KMS-11 (cell line): Measurements from ENCODE around the gene CYP2C19.

ENCODE experiments used
- H2AFZ ChIP-seq: fragments of 200-600 bp; sonication (generic); 2 replicates; pipeline ENCODE4 v1.6.1; 2016; ENCODE audit warnings: antibody characterized with exemption, mixed run types, low read depth
- H3K27ac ChIP-seq: fragments of 200-600 bp; sonication (generic); 2 replicates; pipeline ENCODE4 v1.6.1; 2016; ENCODE audit warnings: mild to moderate bottlenecking, mixed run types
- H3K27me3 ChIP-seq: fragments of 200-600 bp; sonication (generic); 2 replicates; pipeline ENCODE4 v1.6.1; 2017; ENCODE audit warnings: mild to moderate bottlenecking, low read depth, mixed run types, moderate library complexity; ENCODE audit not compliant: insufficient read depth
- H3K36me3 ChIP-seq: fragments of 200-600 bp; sonication (generic); 2 replicates; pipeline ENCODE4 v1.6.1; 2017; ENCODE audit warnings: mild to moderate bottlenecking, mixed run types; ENCODE audit not compliant: insufficient read depth
- H3K4me1 ChIP-seq: fragments of 200-600 bp; sonication (generic); 2 replicates; pipeline ENCODE4 v1.6.1; 2016; ENCODE audit warnings: mild to moderate bottlenecking, low read depth, mixed run types; ENCODE audit not compliant: poor library complexity, severe bottlenecking
- H3K4me2 ChIP-seq: fragments of 200-600 bp; sonication (generic); 2 replicates; pipeline ENCODE4 v1.7.0; 2016; ENCODE audit warnings: mild to moderate bottlenecking, mixed run types
- H3K4me3 ChIP-seq: fragments of 200-600 bp; sonication (generic); IDR thresholded peaks from 2 replicates; pipeline ENCODE4 v1.6.1; 2017; ENCODE audit warnings: low read depth, low read length, mixed read lengths; ENCODE audit not compliant: insufficient read depth
- H3K79me2 ChIP-seq: fragments of 200-600 bp; sonication (generic); 2 replicates; pipeline ENCODE4 v1.6.1; 2016; ENCODE audit warnings: low read depth, mixed run types; ENCODE audit not compliant: insufficient read depth
- H3K9ac ChIP-seq: fragments of 200-600 bp; sonication (generic); 2 replicates; pipeline ENCODE4 v1.6.1; 2016; ENCODE audit warnings: mild to moderate bottlenecking, mixed run types
- H4K20me1 ChIP-seq: fragments of 200-600 bp; sonication (generic); 2 replicates; pipeline ENCODE4 v1.6.1; 2016; ENCODE audit warnings: mild to moderate bottlenecking, mixed run types; ENCODE audit not compliant: insufficient read depth
- CTCF ChIP-seq: fragments of 200-600 bp; sonication (generic); conservative IDR thresholded peaks from 2 replicates; pipeline ENCODE4 v1.6.1; 2017; ENCODE audit warnings: low read depth, mild to moderate bottlenecking, antibody characterized with exemption, low read length, moderate library complexity, mixed read lengths

CYP2C19 gene

GRCh38 chr10:94852438-94852837 is 90.0 kb downstream of the CYP2C19 start:
- H2AFZ ChIP-seq = no peak overlapping the region
- no peaks in the 10 kb centered on the region for H4K20me1 ChIP-seq
- H3K9ac ChIP-seq = no peak overlapping the region
- H3K27me3 ChIP-seq = no peaks in the 10 kb centered on the region
- H3K36me3 ChIP-seq = no peaks in the 10 kb centered on the region
- no peak overlapping the region for H3K4me2 ChIP-seq
- H3K27ac ChIP-seq = no peak overlapping the region
- no peak for TF ChIP-seq CTCF
- no peaks in the 10 kb centered on the region for H3K79me2 ChIP-seq
- H3K4me1 ChIP-seq = no peaks in the 10 kb centered on the region
- H3K4me3 ChIP-seq = no peak overlapping the region

GRCh38 chr10:94853065-94853464 is 90.6 kb downstream of the CYP2C19 start:
- TF ChIP-seq CTCF = no peak
- H3K27me3 ChIP-seq = no peaks in the 10 kb centered on the region
- no peaks in the 10 kb centered on the region for H3K36me3 ChIP-seq
- no peak overlapping the region for H3K4me3 ChIP-seq
- H3K4me2 ChIP-seq = no peak overlapping the region
- no peaks in the 10 kb centered on the region for H4K20me1 ChIP-seq
- H3K27ac ChIP-seq = no peak overlapping the region
- no peaks in the 10 kb centered on the region for H3K4me1 ChIP-seq
- H3K9ac ChIP-seq = no peak overlapping the region
- H3K79me2 ChIP-seq = no peaks in the 10 kb centered on the region
- no peak overlapping the region for H2AFZ ChIP-seq

- no peak overlapping the region for H3K4me2 ChIP-seq
- H3K4me3 ChIP-seq = no peak overlapping the region
- H4K20me1 ChIP-seq = no peaks in the 10 kb centered on the region
- no peak overlapping the region for H2AFZ ChIP-seq
- no peaks in the 10 kb centered on the region for H3K27me3 ChIP-seq
- no peak overlapping the region for H3K9ac ChIP-seq
- no peaks in the 10 kb centered on the region for H3K36me3 ChIP-seq
- H3K79me2 ChIP-seq = no peaks in the 10 kb centered on the region
- TF ChIP-seq CTCF = no peak
- no peaks in the 10 kb centered on the region for H3K4me1 ChIP-seq
- H3K27ac ChIP-seq = no peak overlapping the region
Measured at GRCh38 chr10:94858005-94858404, 95.5 kb downstream of the CYP2C19 start.

- Histone ChIP-seq H3K4me2 (no peak overlapping the region), H3K4me3 (no peak overlapping the region), H3K79me2 (no peaks in the 10 kb centered on the region), H3K4me1 (no peaks in the 10 kb centered on the region), H2AFZ (no peak overlapping the region), H3K27me3 (no peaks in the 10 kb centered on the region), H3K27ac (no peak overlapping the region), H3K36me3 (no peaks in the 10 kb centered on the region), H3K9ac (no peak overlapping the region), H4K20me1 (no peaks in the 10 kb centered on the region)
- no peak for TF ChIP-seq CTCF
Measured at GRCh38 chr10:94859086-94859485, 96.6 kb downstream of the CYP2C19 start.
